GM10847 (cell line): Measurements from ENCODE around the gene SPRR2F.

Source experiments
- POLR2A ChIP-seq: IDR thresholded peaks from 2 replicates; pipeline ENCODE4 v1.6.1; 2011; ENCODE audit not compliant: insufficient read length; ENCODE audit errors: extremely low read depth

The SPRR2F gene

GRCh38 chr1:153081736-153082135, 31.6 kb downstream of the SPRR2F start:
- TF ChIP-seq POLR2A, result no peak

- TF ChIP-seq POLR2A, result no peak
Observed at GRCh38 chr1:153072806-153073726, 40.2 kb downstream of the SPRR2F start.

GRCh38 chr1:153071511-153071910, 41.8 kb downstream of the SPRR2F start, which contains the start of gene SPRR2B:
Gene SPRR2B, minus strand, starts transcription at chr1:153071611. Its CDS starts 772 bp downstream, at chr1:153070839.
- TF ChIP-seq POLR2A, result no peak

GRCh38 chr1:153070243-153070642, 43.1 kb downstream of the SPRR2F start:
- TF ChIP-seq POLR2A, result no peak
